Measurements from ENCODE around the gene SYNE3. TPM values are rescaled to one million over a fixed set of nuclear protein-coding genes. Genes with fewer than 3 reads are reported as not detected.

Gene SYNE3
- total and polyA plus RNA-seq, 10 donors, result 1.4 to 34.5 (median 27.5) TPM

- TF ChIP-seq POLR2A (IDR thresholded peaks at IDR 0.05) (no peak), CTCF (IDR thresholded peaks at IDR 0.05 in 8 of 11, conservative IDR thresholded peaks at IDR 0.05 in 3 of 11) (no peak), POLR2AphosphoS5 (IDR thresholded peaks at IDR 0.05) (no peak)
- peak; percentile 81 for DNase-seq
- peak overlapping the region; percentile 67 to 92 (median 90) for H3K27ac ChIP-seq
- intact Hi-C loops (cut with DNase I; ENCODE audit: low total_unique reads), result no loop called here
- H3K4me3 ChIP-seq, result peak overlapping the region; percentile 81 to 100 (median 98)
- no peaks in the 10 kb centered on the region for H3K27me3 ChIP-seq (replicated peaks in 1 of 7)
- peaks cover 36 to 74% (median 66%) of the 10 kb centered on the region in 6 donors for H3K4me1 ChIP-seq
- WGBS, 5 donors, result 0 to 1% (median 0%) methylated on average over 18 of the region's 18 CpGs
- peaks cover 0 to 21% (median 5%) of the 10 kb centered on the region in 6 donors for H3K36me3 ChIP-seq
- no peaks in the 10 kb centered on the region for H3K9me3 ChIP-seq
These were observed 17.4 kb upstream of the SYNE3 start for GRCh38 chr14:95533822-95534221.

- no peak for DNase-seq
- peaks cover 36 to 71% (median 66%) of the 10 kb centered on the region in 6 donors for H3K4me1 ChIP-seq
- 4 to 10% (median 4%) methylated on average over 9 to 10 of the region's 10 CpGs for WGBS, 5 donors
- intact Hi-C loops (cut with DNase I; ENCODE audit: low total_unique reads), result no loop called here
- no peak for TF ChIP-seq CTCF (IDR thresholded peaks at IDR 0.05 in 8 of 11, conservative IDR thresholded peaks at IDR 0.05 in 3 of 11)
- TF ChIP-seq POLR2A (IDR thresholded peaks at IDR 0.05), result no peak
- TF ChIP-seq POLR2AphosphoS5 (IDR thresholded peaks at IDR 0.05), result no peak
- no peaks in the 10 kb centered on the region for H3K27me3 ChIP-seq (replicated peaks in 1 of 7)
- H3K4me3 ChIP-seq, result peak overlapping the region; percentile 81 to 100 (median 98)
- peaks cover 0 to 21% (median 5%) of the 10 kb centered on the region in 6 donors for H3K36me3 ChIP-seq
- H3K27ac ChIP-seq, result peak overlapping the region; percentile 67 to 92 (median 90)
- H3K9me3 ChIP-seq, result no peaks in the 10 kb centered on the region
These were observed 17.0 kb upstream of the SYNE3 start for GRCh38 chr14:95533391-95533821.

- Histone ChIP-seq H3K27ac (peak overlapping the region in 1 of 8 donors; percentile 32), H3K27me3 (replicated peaks in 1 of 7) (no peaks in the 10 kb centered on the region), H3K4me1 (peaks cover 42 to 66% (median 61%) of the 10 kb centered on the region in 6 donors), H3K4me3 (peak overlapping the region in 1 of 8 donors; percentile 98), H3K36me3 (peaks cover 0 to 21% (median 5%) of the 10 kb centered on the region in 6 donors), H3K9me3 (no peaks in the 10 kb centered on the region)
- 36 to 68% (median 48%) methylated on average over 3 of the region's 3 CpGs for WGBS, 5 donors
- no peak for DNase-seq
- TF ChIP-seq POLR2A (IDR thresholded peaks at IDR 0.05), result no peak
- no peak for TF ChIP-seq CTCF (IDR thresholded peaks at IDR 0.05 in 8 of 11, conservative IDR thresholded peaks at IDR 0.05 in 3 of 11)
- intact Hi-C loops (cut with DNase I; ENCODE audit: low total_unique reads), result no loop called here
These were observed 15.5 kb upstream of the SYNE3 start for GRCh38 chr14:95531969-95532368.

GRCh38 chr14:95531473-95531872, 15.0 kb upstream of the SYNE3 start:
- DNase-seq, result no peak
- intact Hi-C loops (cut with DNase I; ENCODE audit: low total_unique reads), result no loop called here
- 38 to 66% (median 44%) methylated on average over 3 of the region's 3 CpGs for WGBS, 5 donors

More at GRCh38 chr14:95531473-95531872, 15.0 kb upstream of the SYNE3 start:
- Histone ChIP-seq H3K4me3 (no peak overlapping the region), H3K4me1 (peaks cover 37 to 65% (median 59%) of the 10 kb centered on the region in 6 donors), H3K36me3 (peaks cover 0 to 21% (median 5%) of the 10 kb centered on the region in 6 donors), H3K27ac (peak overlapping the region in 1 of 8 donors; percentile 32), H3K27me3 (replicated peaks in 1 of 7) (no peaks in the 10 kb centered on the region), H3K9me3 (no peaks in the 10 kb centered on the region)
- TF ChIP-seq CTCF (IDR thresholded peaks at IDR 0.05 in 8 of 11, conservative IDR thresholded peaks at IDR 0.05 in 3 of 11) (no peak), POLR2AphosphoS5 (IDR thresholded peaks at IDR 0.05) (no peak), POLR2A (IDR thresholded peaks at IDR 0.05) (no peak)

All from spleen (tissue), 11 donors.